ENCODE results near the gene EYA2. TPM values are rescaled to one million over a fixed set of nuclear protein-coding genes. Genes with fewer than 3 reads are reported as not detected.
"Not testable (repeated sequence)": the region's sequence is repeated elsewhere in the genome, so short reads cannot be mapped to it uniquely, and the experiment has no call there.

Gene EYA2
- total RNA-seq, 2 donors from 2014 or later: 0.22 TPM; not detected in 1

DNA sequence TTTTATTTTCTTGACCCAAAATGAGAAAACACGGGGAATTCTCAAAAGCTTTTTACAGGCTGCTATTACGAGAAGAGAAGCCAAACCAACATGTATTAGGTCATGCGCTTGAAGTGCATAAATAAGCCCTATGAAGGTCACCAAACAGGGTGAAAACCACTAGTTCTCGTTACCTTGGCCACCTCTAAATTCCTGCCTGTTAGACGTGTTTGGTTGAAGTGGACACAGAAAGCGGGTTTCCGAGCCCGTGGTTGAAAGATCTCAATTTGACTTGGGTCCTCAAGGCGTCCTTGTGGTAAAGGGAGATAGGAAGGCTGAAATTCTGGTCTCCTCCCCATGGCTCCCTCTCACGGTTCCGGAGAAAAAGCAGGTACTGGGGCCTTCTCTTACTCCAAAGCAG is 6.2 kb downstream of the EYA2 start:
- peaks cover 60% of the 10 kb centered on the region for H3K27me3 Mint-ChIP-seq
- ATAC-seq: no peak

DNA sequence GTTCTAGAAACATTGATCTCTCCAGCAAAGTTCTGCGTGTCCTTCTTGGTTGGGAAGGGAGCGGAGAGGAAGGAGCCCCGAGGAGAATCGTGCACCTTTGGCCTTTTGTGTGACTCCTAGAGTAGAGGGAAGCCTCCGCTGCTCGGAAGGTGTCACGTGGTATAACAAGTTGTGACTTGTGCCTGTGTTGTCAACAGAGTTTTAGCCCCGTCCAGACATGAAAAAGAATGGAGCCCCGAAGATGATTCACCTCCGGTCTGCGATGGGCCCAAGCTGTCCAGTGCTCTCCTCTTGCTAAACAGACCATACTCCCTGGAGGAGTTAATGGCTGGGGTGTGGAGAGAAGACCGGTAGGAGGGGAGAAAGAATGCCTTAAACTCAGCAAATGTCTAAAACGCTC is 7.0 kb downstream of the EYA2 start:
- H3K27me3 Mint-ChIP-seq: peaks cover 52% of the 10 kb centered on the region
- no peak overlapping the region for H3K4me3 Mint-ChIP-seq
- ATAC-seq (no peak), DNase-seq (no peak)
- no peaks in the 10 kb centered on the region for H3K9me3 ChIP-seq (ENCODE audit: control insufficient read depth, low read length, poor library complexity, severe bottlenecking)
- no peaks in the 10 kb centered on the region for H3K4me1 Mint-ChIP-seq
- peaks cover 4% of the 10 kb centered on the region for H3K36me3 Mint-ChIP-seq (ENCODE audit: low read depth)
- H3K27ac Mint-ChIP-seq: no peak overlapping the region

More for the DNA sequence above, 6.2 kb downstream of the EYA2 start:
- no peaks in the 10 kb centered on the region for H3K4me1 Mint-ChIP-seq
- peaks cover 4% of the 10 kb centered on the region for H3K36me3 Mint-ChIP-seq (ENCODE audit: low read depth)
- H3K4me3 Mint-ChIP-seq: no peak overlapping the region
- no peak for DNase-seq
- no peaks in the 10 kb centered on the region for H3K9me3 ChIP-seq (ENCODE audit: control insufficient read depth, low read length, poor library complexity, severe bottlenecking)
- H3K27ac Mint-ChIP-seq: no peak overlapping the region

DNA sequence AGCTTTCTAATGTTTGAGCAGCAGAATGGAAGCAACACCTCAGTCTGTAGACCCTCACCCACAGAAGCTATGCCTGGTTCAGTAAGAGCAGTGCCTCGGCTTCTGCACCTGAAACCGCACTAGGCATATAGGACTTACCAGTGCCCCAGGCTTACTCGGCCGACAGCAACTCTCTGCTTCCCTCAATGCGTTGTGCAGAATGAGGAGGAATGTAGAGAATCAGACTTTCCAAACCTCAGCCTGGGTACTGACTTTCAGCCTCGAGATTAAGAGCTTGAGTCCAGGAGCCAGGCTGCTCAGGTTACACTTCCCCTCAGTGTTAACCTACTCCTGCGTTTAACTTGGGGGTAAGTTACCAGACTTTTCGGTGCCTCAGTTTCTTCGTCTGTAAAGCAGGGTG is 8.6 kb downstream of the EYA2 start:
- DNase-seq (no peak), ATAC-seq (no peak)
- H3K27me3 Mint-ChIP-seq: peaks cover 50% of the 10 kb centered on the region
- H3K9me3 ChIP-seq (ENCODE audit: control insufficient read depth, low read length, poor library complexity, severe bottlenecking): no peaks in the 10 kb centered on the region
- no peak overlapping the region for H3K27ac Mint-ChIP-seq
- no peaks in the 10 kb centered on the region for H3K4me1 Mint-ChIP-seq
- no peak overlapping the region for H3K4me3 Mint-ChIP-seq
- no peaks in the 10 kb centered on the region for H3K36me3 Mint-ChIP-seq (ENCODE audit: low read depth)

- ATAC-seq: no peak
- Mint-ChIP-seq H3K27me3 (peaks cover 46% of the 10 kb centered on the region), H3K4me1 (no peaks in the 10 kb centered on the region), H3K27ac (no peak overlapping the region), H3K4me3 (no peak overlapping the region), H3K36me3 (ENCODE audit: low read depth) (no peaks in the 10 kb centered on the region)
- DNase-seq: no peak
- no peaks in the 10 kb centered on the region for H3K9me3 ChIP-seq (ENCODE audit: control insufficient read depth, low read length, poor library complexity, severe bottlenecking)
Measured at GRCh38 chr20:46903937-46904336, 9.3 kb downstream of the EYA2 start.

GRCh38 chr20:46905364-46906125 is 10.9 kb downstream of the EYA2 start:
- no peaks in the 10 kb centered on the region for H3K4me1 Mint-ChIP-seq
- no peak overlapping the region for H3K27ac Mint-ChIP-seq
- no peaks in the 10 kb centered on the region for H3K36me3 Mint-ChIP-seq (ENCODE audit: low read depth)
- H3K9me3 ChIP-seq (ENCODE audit: control insufficient read depth, low read length, poor library complexity, severe bottlenecking): no peaks in the 10 kb centered on the region
- ATAC-seq (no peak), DNase-seq (no peak)
- no peak overlapping the region for H3K4me3 Mint-ChIP-seq
- peaks cover 41% of the 10 kb centered on the region for H3K27me3 Mint-ChIP-seq

GRCh38 chr20:46913329-46914044 is 18.8 kb downstream of the EYA2 start:
- Mint-ChIP-seq H3K27me3 (peaks cover 29% of the 10 kb centered on the region), H3K4me1 (no peaks in the 10 kb centered on the region), H3K36me3 (ENCODE audit: low read depth) (no peaks in the 10 kb centered on the region), H3K4me3 (no peak overlapping the region), H3K27ac (no peak overlapping the region)
- no peak for ATAC-seq
- DNase-seq: no peak
- H3K9me3 ChIP-seq (ENCODE audit: control insufficient read depth, low read length, poor library complexity, severe bottlenecking): no peaks in the 10 kb centered on the region

- DNase-seq: no peak
- no peak overlapping the region for H3K27ac Mint-ChIP-seq
- peaks cover 20% of the 10 kb centered on the region for H3K27me3 Mint-ChIP-seq
- no peaks in the 10 kb centered on the region for H3K4me1 Mint-ChIP-seq
- H3K4me3 Mint-ChIP-seq: no peak overlapping the region
- H3K9me3 ChIP-seq (ENCODE audit: control insufficient read depth, low read length, poor library complexity, severe bottlenecking): no peaks in the 10 kb centered on the region
- no peaks in the 10 kb centered on the region for H3K36me3 Mint-ChIP-seq (ENCODE audit: low read depth)
- ATAC-seq: no peak
Measured at GRCh38 chr20:46914789-46915379, 20.2 kb downstream of the EYA2 start.

DNA sequence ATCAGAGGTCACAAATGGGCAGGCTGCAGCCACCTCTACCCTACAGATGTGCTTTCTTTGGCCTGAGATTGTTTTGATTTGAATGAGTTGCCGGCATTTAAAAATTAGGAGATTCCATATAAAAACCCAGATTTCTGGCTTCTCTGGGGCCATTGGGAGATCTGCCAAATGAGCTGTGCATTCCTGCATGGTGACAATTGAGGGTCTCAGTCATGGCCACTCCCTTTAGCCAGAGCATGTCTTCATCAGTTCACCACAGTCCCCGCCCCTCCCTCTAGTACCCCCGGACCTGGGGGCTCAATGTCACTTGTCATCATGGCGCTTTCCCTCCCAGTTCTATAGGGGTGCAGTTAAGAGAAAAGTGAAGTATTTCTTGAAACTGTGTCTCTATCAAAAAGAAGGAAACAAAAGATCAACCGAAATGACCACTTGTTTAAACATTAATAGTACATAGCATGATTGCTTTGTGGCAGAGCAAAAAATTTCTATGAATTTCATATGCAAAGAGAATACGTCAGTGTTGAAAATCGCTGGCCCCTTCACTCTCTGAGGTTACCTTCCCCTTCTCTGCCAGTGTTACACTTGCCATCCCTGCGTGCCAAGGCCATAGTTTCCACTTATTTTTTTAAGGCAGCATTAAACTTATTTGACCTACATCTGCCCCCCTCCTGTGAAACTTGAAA is 21.1 kb downstream of the EYA2 start:
- DNase-seq (no peak), ATAC-seq (no peak)
- Mint-ChIP-seq H3K27me3 (peaks cover 15% of the 10 kb centered on the region), H3K4me1 (no peaks in the 10 kb centered on the region), H3K27ac (no peak overlapping the region), H3K36me3 (ENCODE audit: low read depth) (no peaks in the 10 kb centered on the region), H3K4me3 (no peak overlapping the region)
- H3K9me3 ChIP-seq (ENCODE audit: control insufficient read depth, low read length, poor library complexity, severe bottlenecking): no peaks in the 10 kb centered on the region

DNA sequence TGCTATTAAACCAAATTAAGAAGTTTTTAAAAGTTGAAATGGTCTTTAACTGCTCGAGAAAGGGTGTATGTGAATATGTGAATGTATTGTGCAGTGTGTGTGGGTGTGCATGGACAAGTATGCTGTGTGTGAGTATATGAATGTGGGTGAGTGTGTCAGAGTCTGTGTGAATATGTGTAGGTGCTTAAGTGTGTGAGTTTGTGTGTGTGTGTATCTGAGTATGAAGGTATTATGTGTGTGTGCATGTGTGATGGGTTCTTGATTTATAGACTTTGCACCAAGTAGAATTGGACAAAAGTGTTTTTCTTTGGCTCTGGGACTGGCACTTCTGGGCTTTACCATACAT is 21.6 kb downstream of the EYA2 start:
- H3K9me3 ChIP-seq (ENCODE audit: control insufficient read depth, low read length, poor library complexity, severe bottlenecking): no peaks in the 10 kb centered on the region
- ATAC-seq (no peak), DNase-seq (no peak)
- Mint-ChIP-seq H3K27ac (no peak overlapping the region), H3K27me3 (peaks cover 16% of the 10 kb centered on the region), H3K36me3 (ENCODE audit: low read depth) (no peaks in the 10 kb centered on the region), H3K4me1 (no peaks in the 10 kb centered on the region), H3K4me3 (no peak overlapping the region)

DNA sequence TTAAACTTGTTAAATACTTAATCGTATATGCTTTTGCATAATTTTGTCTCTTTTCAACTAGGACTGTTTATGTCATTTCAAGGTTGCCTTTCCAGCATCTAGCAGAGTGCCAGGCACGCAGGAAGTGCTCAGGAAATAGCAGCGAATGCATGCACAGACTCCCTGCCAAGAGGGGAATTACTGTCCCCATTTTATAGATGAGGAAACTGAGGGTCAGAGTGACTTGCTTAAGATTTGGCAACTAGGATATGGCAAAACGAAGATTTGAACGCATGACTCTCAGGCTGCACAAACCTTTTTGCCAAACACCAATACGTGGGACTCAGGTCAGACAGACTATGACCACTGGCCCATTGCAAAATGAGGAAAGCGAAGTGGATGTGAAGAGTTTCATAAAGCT is 22.5 kb downstream of the EYA2 start:
- H3K27ac Mint-ChIP-seq: no peak overlapping the region
- H3K4me3 Mint-ChIP-seq: no peak overlapping the region
- ATAC-seq (no peak), DNase-seq (no peak)
- H3K27me3 Mint-ChIP-seq: peaks cover 17% of the 10 kb centered on the region
- no peaks in the 10 kb centered on the region for H3K9me3 ChIP-seq (ENCODE audit: control insufficient read depth, low read length, poor library complexity, severe bottlenecking)
- H3K4me1 Mint-ChIP-seq: no peaks in the 10 kb centered on the region
- H3K36me3 Mint-ChIP-seq (ENCODE audit: low read depth): no peaks in the 10 kb centered on the region

- no peak for ATAC-seq
- Mint-ChIP-seq H3K4me1 (no peaks in the 10 kb centered on the region), H3K27me3 (peaks cover 28% of the 10 kb centered on the region), H3K4me3 (no peak overlapping the region), H3K27ac (no peak overlapping the region), H3K36me3 (ENCODE audit: low read depth) (no peaks in the 10 kb centered on the region)
- no peak for DNase-seq
- no peaks in the 10 kb centered on the region for H3K9me3 ChIP-seq (ENCODE audit: control insufficient read depth, low read length, poor library complexity, severe bottlenecking)
Measured at GRCh38 chr20:46920114-46920513, 25.5 kb downstream of the EYA2 start.

DNA sequence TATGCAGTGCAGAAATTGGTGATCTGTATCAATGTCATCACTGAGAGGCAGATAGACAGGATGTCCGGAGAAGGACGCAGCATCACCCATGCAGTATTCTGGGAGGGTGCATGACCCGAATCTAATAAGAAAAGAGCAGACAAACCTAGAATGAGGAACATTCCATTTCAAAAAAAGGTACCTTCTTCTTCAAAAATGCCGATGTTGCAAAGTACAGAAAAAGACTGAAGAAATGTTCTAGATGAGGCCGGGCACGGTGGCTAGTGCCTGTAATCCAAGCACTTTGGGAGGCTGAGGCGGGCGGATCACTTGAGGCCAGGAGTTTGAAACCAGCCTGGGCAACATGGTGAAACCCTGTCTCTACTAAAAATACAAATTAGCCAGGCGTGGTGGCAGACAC is 28.2 kb downstream of the EYA2 start:
- not testable (repeated sequence) for H3K27ac Mint-ChIP-seq; DNase-seq; H3K9me3 ChIP-seq (ENCODE audit: control insufficient read depth, low read length, poor library complexity, severe bottlenecking); H3K4me3 Mint-ChIP-seq; H3K36me3 Mint-ChIP-seq (ENCODE audit: low read depth); H3K4me1 Mint-ChIP-seq; ATAC-seq
- peaks cover 33% of the 10 kb centered on the region for H3K27me3 Mint-ChIP-seq

GRCh38 chr20:46923550-46923949 is 28.9 kb downstream of the EYA2 start:
- no peaks in the 10 kb centered on the region for H3K36me3 Mint-ChIP-seq (ENCODE audit: low read depth)
- no peak for DNase-seq
- H3K27me3 Mint-ChIP-seq: peaks cover 34% of the 10 kb centered on the region
- H3K27ac Mint-ChIP-seq: no peak overlapping the region
- H3K4me3 Mint-ChIP-seq: no peak overlapping the region
- no peak for ATAC-seq
- no peaks in the 10 kb centered on the region for H3K9me3 ChIP-seq (ENCODE audit: control insufficient read depth, low read length, poor library complexity, severe bottlenecking)
- H3K4me1 Mint-ChIP-seq: no peaks in the 10 kb centered on the region

Data from T-helper 17 cell (primary cell).